Measurements from ENCODE around the gene ADRB2. TPM values are rescaled to one million over a fixed set of nuclear protein-coding genes. Genes with fewer than 3 reads are reported as not detected.

ADRB2 gene
- total RNA-seq, 1 experiment from 2014 or later: 0.26 TPM

DNA sequence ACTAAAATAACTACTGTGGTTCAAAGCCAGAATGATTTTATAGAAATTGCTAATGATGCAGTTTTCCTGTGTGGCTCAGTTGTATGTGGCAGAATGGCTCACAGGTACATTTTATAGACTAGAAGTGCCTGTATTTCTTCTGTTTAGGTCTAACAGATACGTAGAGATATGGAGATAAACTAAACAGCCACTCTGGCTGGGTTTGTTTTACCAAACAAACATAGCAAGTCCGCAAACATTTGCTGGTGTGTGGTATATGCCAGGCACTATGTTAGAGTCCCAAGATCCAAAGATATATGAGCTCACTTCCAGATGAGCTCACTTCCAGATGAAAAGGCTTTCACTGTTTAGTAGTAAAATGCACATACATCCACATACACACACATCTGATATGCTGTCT lies 24.4 kb downstream of the ADRB2 start:
- Histone ChIP-seq H2BK20ac (ENCODE audit: low read depth, low read length, poor library complexity, severe bottlenecking) (no peak overlapping the region), H4K20me1 (ENCODE audit: control insufficient read depth, insufficient read depth, insufficient read length) (no peaks in the 10 kb centered on the region), H3K4ac (ENCODE audit: low read depth, low read length) (no peak overlapping the region), H3K14ac (ENCODE audit: insufficient read depth, low read length) (no peak overlapping the region), H3K79me1 (ENCODE audit: insufficient read depth, low read depth, low read length, poor library complexity, severe bottlenecking) (no peaks in the 10 kb centered on the region), H3K18ac (ENCODE audit: insufficient read length, low read depth, low read length) (no peak overlapping the region), H2AFZ (ENCODE audit: low read length) (no peak overlapping the region), H3K27me3 (ENCODE audit: insufficient read depth, low read length) (no peaks in the 10 kb centered on the region), H2BK120ac (ENCODE audit: low read depth, low read length, poor library complexity, severe bottlenecking) (no peak overlapping the region), H2BK15ac (ENCODE audit: low read depth, low read length) (no peak overlapping the region), H3K23me2 (ENCODE audit: insufficient read length, low read depth, low read length, poor library complexity, severe bottlenecking) (no peaks in the 10 kb centered on the region), H3K56ac (ENCODE audit: insufficient read length, low read depth, low read length) (no peak overlapping the region), H3K27ac (ENCODE audit: insufficient read length, low read depth, low read length) (no peak overlapping the region), H2BK5ac (ENCODE audit: insufficient read length, low read length) (no peak overlapping the region), H4K5ac (ENCODE audit: insufficient read length, low read depth, low read length) (no peak overlapping the region), H3K4me1 (ENCODE audit: insufficient read depth, low read length) (no peaks in the 10 kb centered on the region), H3K9me3 (ENCODE audit: control insufficient read depth, low read depth, low read length) (no peaks in the 10 kb centered on the region), H3K4me2 (ENCODE audit: insufficient read depth, insufficient read length, low read length) (no peak overlapping the region), H3K9ac (ENCODE audit: extremely low read depth, insufficient read length, low read length) (no peak overlapping the region), H4K91ac (ENCODE audit: insufficient read length, low read depth, low read length) (no peak overlapping the region), H2AK5ac (ENCODE audit: insufficient read length, low read length) (no peak overlapping the region), H2BK12ac (ENCODE audit: insufficient read length, low read depth, low read length) (no peak overlapping the region), H3K79me2 (ENCODE audit: insufficient read depth, low read length) (no peaks in the 10 kb centered on the region), H3K23ac (ENCODE audit: insufficient read length, low read depth, low read length) (no peak overlapping the region), H4K8ac (replicated peaks; ENCODE audit: insufficient read length, low read depth, low read length) (no peak overlapping the region), H3T11ph (ENCODE audit: low read length) (no peak overlapping the region)
- Mint-ChIP-seq H3K4me3 (no peak overlapping the region), H3K36me3 (ENCODE audit: insufficient read depth in 1 of 3, low read depth in 3 of 3) (no peaks in the 10 kb centered on the region), H3K27me3 (ENCODE audit: low read depth) (no peaks in the 10 kb centered on the region), H3K27ac (no peak overlapping the region), H3K9me3 (no peaks in the 10 kb centered on the region), H3K4me1 (no peaks in the 10 kb centered on the region)
- no peak for DNase-seq
- TF ChIP-seq, protein P1, sequence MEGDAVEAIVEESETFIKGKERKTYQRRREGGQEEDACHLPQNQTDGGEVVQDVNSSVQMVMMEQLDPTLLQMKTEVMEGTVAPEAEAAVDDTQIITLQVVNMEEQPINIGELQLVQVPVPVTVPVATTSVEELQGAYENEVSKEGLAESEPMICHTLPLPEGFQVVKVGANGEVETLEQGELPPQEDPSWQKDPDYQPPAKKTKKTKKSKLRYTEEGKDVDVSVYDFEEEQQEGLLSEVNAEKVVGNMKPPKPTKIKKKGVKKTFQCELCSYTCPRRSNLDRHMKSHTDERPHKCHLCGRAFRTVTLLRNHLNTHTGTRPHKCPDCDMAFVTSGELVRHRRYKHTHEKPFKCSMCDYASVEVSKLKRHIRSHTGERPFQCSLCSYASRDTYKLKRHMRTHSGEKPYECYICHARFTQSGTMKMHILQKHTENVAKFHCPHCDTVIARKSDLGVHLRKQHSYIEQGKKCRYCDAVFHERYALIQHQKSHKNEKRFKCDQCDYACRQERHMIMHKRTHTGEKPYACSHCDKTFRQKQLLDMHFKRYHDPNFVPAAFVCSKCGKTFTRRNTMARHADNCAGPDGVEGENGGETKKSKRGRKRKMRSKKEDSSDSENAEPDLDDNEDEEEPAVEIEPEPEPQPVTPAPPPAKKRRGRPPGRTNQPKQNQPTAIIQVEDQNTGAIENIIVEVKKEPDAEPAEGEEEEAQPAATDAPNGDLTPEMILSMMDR (conservative IDR thresholded peaks at IDR 0.05): no peak
- WGBS (ENCODE audit: extremely low coverage, insufficient read length, low lambda C conversion rate): no CpG with 5 or more reads among the region's 2 CpGs

Data from H9 (cell line).